ENCODE results near the gene LIPE.
"Not testable (repeated sequence)": the region's sequence is repeated elsewhere in the genome, so short reads cannot be mapped to it uniquely, and the experiment has no call there.

The LIPE gene

GRCh38 chr19:42469311-42470235 lies 42.4 kb upstream of the LIPE start:
- DNase-seq (ENCODE audit: low read depth), result no peak
- no peak overlapping the region for H3K4me3 ChIP-seq (ENCODE audit: low read depth, low read length)
- no peak for TF ChIP-seq CTCF (IDR thresholded peaks at IDR 0.05; ENCODE audit: control insufficient read depth, extremely low read depth, insufficient read depth)

GRCh38 chr19:42468273-42468796 lies 41.1 kb upstream of the LIPE start:
- DNase-seq (ENCODE audit: low read depth), result no peak
- TF ChIP-seq CTCF (IDR thresholded peaks at IDR 0.05; ENCODE audit: control insufficient read depth, extremely low read depth, insufficient read depth), result no peak
- no peak overlapping the region for H3K4me3 ChIP-seq (ENCODE audit: low read depth, low read length)

- TF ChIP-seq CTCF (IDR thresholded peaks at IDR 0.05; ENCODE audit: control insufficient read depth, extremely low read depth, insufficient read depth), result no peak
- DNase-seq (ENCODE audit: low read depth), result no peak
- H3K4me3 ChIP-seq (ENCODE audit: low read depth, low read length), result no peak overlapping the region
Measured at GRCh38 chr19:42467183-42467760, 40.1 kb upstream of the LIPE start.

GRCh38 chr19:42466521-42467182 lies 39.5 kb upstream of the LIPE start:
- DNase-seq (ENCODE audit: low read depth), result no peak
- no peak for TF ChIP-seq CTCF (IDR thresholded peaks at IDR 0.05; ENCODE audit: control insufficient read depth, extremely low read depth, insufficient read depth)
- H3K4me3 ChIP-seq (ENCODE audit: low read depth, low read length), result no peak overlapping the region

- no peak for TF ChIP-seq CTCF (IDR thresholded peaks at IDR 0.05; ENCODE audit: control insufficient read depth, extremely low read depth, insufficient read depth)
- DNase-seq (ENCODE audit: low read depth), result no peak
- H3K4me3 ChIP-seq (ENCODE audit: low read depth, low read length), result no peak overlapping the region
Measured at GRCh38 chr19:42465827-42466280, 38.7 kb upstream of the LIPE start.

- no peak for TF ChIP-seq CTCF (IDR thresholded peaks at IDR 0.05; ENCODE audit: control insufficient read depth, extremely low read depth, insufficient read depth)
- no peak for DNase-seq (ENCODE audit: low read depth)
- no peak overlapping the region for H3K4me3 ChIP-seq (ENCODE audit: low read depth, low read length)
Measured at GRCh38 chr19:42461700-42462324, 34.6 kb upstream of the LIPE start.

- not testable (repeated sequence) for DNase-seq (ENCODE audit: low read depth); H3K4me3 ChIP-seq (ENCODE audit: low read depth, low read length)
Measured at GRCh38 chr19:42461231-42461630, 34.0 kb upstream of the LIPE start.

Measured in LNCaP clone FGC (cell line).